ENCODE data around the gene SKOR1. TPM values are rescaled to one million over a fixed set of nuclear protein-coding genes. Genes with fewer than 3 reads are reported as not detected.

The SKOR1 gene
- total RNA-seq, 1 donor from 2014 or later, result not detected

DNA sequence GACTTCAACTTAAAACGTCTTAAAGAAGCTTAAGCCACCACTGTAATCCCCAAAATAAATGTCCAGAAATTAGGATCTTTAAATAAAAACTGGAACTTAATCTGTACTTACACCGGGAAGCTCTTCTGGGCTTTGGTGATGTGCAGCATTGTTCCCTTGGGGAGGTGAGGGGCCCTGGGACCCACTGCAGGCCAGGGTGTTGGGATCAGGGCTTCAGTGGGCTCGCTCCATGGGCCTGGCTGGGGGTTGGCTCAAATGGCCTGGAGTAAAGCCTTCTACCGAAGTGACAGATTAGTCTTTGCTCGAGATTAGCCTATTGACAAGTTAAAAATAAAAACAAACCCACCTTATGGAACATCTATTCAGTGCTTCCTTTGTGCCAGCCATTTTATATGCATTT, 20.7 kb downstream of the SKOR1 start:
- DNase-seq (ENCODE audit: extremely low read depth, low read depth, low spot score), result no peak

DNA sequence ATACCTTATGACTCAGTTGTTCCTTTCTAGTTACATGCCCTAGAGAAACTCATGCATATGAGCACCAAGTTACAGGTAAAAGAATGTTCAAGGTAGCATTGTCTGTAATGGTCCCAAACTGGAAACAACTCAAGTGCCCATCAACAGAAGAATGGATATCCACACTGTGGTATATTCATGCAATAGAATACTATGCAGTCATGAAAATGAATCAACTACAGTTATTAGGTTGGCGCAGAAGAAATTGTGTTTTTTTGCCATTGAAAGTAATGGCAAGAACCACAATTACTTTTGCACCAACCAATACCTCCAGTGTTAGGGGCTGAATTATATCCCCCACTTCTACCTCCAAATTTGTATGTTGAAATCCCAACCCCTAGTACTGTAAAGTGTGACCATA, 24.2 kb downstream of the SKOR1 start:
- DNase-seq (ENCODE audit: extremely low read depth, low read depth, low spot score), result no peak

DNA sequence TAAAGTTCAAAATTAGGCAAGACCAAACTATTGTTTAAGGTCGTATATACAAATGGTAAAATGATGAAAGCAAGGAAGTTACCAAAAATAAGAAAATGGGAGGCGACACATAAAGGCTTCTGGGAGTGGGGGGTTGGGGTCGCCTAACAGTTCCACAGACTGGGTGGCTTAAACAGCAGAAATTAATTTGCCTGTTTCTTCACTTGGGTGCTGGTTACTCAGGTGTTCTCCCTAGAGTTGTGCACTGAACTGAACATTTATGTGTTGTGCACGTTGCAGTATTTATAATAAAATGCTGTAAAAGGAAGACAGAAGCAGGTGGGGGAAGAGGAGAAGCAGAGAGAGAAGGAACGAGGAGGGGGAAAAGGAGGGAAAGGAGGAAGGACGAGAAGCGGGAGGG, 25.0 kb downstream of the SKOR1 start:
- DNase-seq (ENCODE audit: extremely low read depth, low read depth, low spot score), result no peak

DNA sequence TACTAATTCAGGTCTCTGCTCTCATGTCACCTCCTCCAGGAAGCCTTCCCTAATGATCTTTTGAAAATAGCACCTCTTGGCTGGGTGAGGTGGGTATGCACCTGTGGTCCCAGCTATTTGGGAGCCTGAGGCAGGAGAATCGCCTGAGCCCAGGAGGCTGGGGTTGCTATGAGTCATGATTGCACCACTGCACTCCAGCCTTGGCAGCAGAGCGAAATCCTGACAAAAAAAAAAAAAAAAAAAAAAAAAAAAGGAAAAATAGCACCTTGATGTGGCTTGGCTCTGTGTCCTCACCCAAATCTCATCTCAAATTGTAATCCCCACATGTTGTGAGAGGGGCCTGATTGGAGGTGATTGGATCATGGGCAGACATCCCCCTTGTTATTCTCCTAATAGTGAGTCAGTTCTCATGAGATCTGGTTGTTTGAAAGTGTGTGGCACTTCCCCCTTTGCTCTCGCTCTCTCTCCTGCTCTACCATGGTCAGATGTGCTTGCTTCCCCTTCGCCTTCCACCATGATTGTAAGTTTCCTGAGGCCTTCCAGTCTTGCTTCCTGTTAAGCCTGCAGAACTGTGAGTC, 25.8 kb downstream of the SKOR1 start:
- DNase-seq (ENCODE audit: extremely low read depth, low read depth, low spot score), result no peak

DNA sequence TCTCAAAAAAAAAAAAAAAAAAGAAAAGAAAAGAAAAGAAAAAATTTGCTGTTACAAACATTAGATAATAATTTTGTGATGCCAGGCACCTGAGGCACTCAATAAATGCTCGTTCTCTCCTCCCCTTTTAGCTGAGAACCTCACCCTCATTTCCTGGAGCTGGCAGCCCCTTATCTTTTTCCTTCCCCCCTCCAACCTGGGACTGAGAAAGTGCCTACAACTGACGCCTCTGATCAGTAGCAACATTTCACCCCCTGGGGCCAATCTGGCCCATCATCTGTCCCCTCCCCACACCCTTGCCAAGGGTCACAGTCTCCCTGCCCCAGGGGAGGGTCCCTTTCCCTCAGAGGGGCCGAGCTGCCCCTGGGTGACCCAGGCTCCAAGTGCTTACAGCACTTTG, 27.1 kb downstream of the SKOR1 start:
- no peak for DNase-seq (ENCODE audit: extremely low read depth, low read depth, low spot score)

DNA sequence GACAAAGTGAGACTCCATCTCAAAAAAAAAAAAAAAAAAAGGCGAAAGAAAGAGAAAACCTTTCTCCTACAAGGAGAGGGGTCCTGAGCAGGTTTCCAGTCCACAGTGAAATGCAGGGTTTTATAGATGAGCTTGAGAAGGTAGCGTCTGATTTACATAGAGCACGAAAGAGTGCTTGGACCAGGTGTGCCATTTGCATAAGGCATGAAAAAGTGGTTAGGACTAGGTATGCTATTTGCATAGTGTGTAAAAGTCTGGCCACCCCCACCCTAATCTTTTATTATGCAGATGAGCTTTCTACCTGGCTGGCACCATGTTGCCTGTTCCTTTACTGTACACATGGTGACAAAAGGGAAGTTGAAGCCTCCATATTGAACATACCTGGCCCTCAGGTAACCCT, 28.1 kb downstream of the SKOR1 start:
- DNase-seq (ENCODE audit: extremely low read depth, low read depth, low spot score), result no peak

DNA sequence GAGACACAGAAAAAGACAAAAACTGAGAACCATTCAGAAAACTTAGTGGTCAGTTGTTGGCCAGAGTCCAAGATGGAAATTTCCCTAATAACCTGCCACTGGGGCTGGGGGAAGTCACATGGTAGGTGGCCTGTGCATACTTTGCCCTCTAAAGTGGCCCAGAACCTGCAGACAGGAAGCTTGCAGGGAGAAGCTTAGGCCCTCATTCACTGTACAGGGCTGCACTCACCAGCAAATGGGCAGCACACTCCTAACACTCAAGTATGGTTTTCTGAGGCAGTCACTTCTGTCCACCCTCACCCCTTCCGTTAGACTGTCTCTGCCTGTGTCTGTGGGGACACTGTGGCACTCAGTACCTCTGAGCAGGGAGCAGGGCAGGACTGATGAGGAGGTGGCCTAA, 29.0 kb downstream of the SKOR1 start:
- DNase-seq (ENCODE audit: extremely low read depth, low read depth, low spot score), result no peak

DNA sequence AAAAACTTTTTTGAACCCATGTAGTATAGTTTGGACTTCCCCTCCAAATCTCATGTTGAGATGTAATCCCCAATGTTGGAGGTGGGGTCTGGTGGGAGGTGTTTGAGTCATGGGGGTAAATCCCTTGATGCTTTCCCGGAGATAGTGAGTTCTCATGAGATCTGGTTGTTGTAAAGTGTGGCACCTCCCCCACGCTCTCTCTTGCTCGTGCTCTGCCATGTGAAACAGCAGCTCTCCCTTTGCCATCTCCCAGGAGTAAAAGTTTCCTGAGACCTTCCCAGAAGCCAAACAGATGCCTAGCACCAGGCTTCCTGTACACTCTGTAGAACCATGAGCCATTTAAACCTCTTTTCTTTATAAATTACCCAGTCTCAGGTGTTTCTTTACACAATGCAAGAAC, 30.5 kb downstream of the SKOR1 start:
- no peak for DNase-seq (ENCODE audit: extremely low read depth, low read depth, low spot score)

DNA sequence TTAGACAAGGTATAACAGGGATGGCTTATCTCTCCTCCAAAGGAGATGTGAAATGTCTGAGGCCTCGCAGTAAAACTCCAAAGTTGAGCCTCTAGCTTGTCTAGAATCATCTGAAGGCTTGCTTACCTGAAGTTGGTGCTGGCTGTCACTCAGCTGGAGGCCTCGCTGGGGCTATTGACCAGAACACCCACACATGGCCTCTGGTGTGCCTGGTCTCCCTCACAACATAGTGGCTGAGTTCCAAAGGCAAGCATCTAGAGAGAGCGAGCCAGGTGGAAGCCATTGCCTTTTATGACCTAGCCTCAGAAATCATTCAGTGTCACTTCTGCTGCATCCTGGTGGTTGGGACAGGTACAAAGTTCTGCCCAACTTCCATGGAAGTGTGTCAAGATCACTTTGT, 31.9 kb downstream of the SKOR1 start:
- DNase-seq (ENCODE audit: extremely low read depth, low read depth, low spot score), result no peak

DNA sequence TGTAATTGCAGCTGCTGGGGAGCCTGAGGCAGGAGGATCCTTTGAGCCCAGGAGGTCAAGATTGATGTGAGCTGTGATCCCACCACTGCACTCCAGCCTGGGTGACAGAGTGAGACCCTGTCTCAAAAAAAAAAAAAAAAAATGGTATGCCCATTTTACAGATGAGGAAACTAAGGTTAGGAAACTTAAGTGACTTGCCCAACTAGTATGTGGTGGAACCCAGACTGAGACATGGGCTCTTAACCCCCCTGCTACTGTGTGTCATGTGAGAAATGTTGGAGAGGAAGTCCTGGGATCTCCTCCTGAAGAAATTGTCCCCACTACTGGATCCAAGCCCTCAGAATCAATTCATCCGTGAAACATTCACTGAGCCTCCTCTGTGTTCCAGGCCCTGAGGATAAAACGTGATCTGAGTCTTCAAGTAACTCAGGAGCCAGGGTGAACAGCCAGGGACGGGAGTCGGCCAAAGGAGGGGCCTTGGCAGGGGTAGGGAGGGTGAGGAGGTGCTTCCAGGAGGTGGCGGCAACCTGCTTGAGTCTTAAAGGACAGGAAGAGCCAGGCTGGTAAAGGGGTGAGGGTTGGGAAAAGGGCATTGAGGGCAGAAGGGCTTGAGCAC, 34.1 kb downstream of the SKOR1 start:
- DNase-seq (ENCODE audit: extremely low read depth, low read depth, low spot score), result no peak

DNA sequence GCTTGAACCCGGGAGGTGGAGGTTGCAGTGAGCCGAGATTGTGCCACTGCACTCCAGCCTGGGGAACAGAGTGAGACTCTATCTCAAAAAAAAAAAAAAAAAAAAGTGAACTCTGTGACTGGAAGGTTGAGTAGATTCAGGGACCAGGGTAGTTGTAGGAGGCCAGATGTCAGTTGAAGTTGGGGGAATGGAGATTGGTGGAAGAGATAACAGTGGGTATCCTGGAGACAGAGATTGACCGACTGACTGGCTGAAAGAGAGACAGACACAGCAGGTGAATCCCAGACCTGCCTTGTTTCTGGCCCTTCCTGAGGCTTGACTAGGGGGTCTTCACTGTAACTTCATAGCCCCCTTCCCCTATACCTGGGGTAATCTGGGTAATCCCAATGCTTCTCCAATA, 36.7 kb downstream of the SKOR1 start:
- DNase-seq (ENCODE audit: extremely low read depth, low read depth, low spot score), result no peak

DNA sequence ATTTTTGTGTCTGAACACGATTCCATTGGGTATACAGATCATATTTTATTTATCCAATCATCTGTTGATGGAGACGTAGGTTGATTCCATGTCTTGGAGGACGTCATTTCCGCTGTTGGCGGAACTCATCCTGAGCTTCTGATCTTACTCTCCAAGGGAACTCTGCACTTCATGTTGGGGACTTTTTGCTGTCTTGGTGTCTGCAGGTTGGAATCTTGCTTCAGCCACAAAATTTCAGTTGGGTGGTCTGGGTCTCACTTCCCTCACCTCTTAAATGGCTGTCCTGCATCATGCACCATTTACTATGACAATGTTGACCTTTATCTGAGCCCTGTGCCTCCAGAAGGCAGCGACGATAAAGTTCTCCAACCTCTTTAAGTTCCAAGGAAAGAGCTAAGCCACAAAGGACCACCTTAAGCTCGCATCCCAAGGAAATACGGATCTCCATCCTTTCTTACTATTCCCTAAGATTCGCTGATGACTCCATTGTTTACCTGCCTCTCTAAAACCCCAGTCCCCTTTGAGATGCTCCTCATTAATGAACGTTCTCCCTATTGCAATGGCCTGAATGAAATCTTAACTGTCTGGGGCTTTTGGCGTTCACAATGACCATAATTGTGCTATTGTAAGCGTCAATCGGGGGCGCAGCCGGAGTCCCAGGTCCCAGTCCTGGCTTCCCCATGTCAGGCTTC, 37.6 kb downstream of the SKOR1 start:
- DNase-seq (ENCODE audit: extremely low read depth, low read depth, low spot score), result no peak

DNA sequence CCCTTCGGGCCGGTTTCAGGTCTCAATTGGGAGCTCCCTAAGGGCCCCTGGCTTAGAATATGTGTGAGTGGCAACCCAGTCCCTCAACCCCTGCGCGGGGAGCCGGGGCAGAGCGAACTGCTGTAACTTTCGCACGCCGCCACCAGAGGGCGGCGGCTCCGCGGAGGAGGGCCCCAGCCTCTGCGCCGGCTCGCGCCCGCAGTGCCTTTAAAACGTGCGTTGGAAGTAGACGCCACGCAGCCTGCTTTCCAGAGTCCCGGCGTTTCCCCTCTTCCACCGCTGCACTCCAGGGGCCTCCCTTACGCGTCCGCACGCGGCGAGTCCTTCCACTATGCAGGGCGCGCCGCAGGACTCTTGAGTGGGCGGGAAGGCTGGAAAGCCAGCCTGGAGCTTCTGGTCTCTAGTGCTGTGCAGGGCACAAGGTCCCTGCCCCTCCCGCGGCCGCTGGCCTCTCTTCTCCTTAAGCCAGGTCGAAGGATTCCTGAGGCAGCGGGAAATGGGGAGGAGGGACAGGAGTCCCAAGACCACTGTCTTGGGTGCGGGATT, 38.2 kb downstream of the SKOR1 start:
- no peak for DNase-seq (ENCODE audit: extremely low read depth, low read depth, low spot score)

DNA sequence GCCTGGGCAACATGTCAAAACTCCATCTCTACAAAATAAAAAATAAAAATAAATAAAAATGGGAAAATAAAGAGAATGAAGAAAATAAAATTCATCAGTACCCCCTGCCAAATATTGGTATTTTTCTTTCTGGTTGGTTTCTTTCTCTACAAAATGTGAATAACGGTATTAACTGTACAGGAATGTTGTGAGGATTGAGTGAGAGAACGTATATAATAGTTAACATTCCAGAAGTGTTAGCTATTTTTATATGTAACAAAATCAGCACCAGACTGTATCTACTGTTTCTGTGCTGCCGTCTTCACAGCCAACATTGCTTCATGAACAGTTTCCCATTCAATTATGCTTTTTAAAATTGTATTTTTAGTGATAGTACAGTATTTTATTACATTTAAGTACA, 40.0 kb downstream of the SKOR1 start:
- DNase-seq (ENCODE audit: extremely low read depth, low read depth, low spot score), result no peak

DNA sequence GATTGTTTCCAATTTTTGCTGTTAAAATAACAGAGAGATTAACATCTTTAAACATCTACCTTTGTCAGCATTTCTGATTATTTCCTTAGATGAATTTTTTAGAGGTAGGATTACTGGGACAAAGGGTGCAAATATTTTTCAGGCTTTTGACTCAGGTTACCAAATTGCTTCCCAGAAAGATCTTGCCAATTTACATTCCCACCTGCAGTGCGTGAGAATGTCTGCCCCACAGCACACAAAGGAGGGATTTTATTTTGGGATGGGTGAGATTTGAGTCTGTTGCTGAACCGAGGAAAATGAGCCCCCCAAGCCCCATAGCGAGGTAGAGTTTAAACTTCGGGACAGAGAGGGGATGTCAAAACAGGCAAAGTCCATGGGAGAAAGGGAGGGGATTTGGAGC, 40.5 kb downstream of the SKOR1 start:
- no peak for DNase-seq (ENCODE audit: extremely low read depth, low read depth, low spot score)

DNA sequence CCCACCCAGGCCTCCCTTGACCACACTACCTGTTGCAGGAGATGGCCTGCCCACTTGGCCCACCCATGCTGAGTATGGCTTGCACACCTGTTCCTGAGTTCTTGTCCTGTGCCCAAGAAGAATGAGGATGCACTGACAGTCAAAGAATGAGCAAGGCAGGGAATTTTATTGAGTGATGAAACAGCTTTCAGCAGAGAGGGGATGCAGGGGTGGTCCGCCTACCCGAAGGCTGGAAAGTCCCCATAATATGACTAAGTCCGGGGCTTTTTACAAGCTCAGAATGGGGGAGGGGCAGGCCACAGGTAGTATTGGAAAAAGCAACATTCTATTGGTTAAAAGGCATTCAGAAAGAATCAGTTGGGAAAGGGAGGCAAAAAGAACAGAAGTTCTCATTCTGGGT, 44.4 kb downstream of the SKOR1 start:
- no peak for DNase-seq (ENCODE audit: extremely low read depth, low read depth, low spot score)

DNA sequence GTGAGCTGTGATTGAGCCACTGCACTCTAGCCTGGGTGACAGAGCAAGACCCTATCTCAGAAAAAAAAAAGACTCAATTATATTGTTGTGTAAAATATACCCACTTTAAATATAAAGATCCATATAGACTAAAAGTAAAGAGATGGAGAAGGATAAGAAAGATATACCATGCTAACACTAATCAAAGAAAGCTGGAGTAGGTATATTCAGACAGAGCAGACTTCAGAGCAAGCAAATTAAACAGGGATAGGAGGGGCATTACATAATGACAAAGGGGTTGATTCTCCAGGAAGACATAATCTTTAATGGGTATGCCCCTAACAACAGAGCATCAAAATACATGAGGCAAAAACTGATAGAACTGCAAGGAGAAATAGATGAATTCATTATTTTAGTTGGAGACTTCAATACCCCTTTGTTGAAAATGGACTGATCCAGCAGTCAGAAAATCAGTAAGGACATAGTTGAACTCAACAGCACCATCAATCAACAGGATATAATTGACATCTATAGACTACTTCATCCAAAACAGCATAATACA, 45.6 kb downstream of the SKOR1 start:
- DNase-seq (ENCODE audit: extremely low read depth, low read depth, low spot score), result no peak

DNA sequence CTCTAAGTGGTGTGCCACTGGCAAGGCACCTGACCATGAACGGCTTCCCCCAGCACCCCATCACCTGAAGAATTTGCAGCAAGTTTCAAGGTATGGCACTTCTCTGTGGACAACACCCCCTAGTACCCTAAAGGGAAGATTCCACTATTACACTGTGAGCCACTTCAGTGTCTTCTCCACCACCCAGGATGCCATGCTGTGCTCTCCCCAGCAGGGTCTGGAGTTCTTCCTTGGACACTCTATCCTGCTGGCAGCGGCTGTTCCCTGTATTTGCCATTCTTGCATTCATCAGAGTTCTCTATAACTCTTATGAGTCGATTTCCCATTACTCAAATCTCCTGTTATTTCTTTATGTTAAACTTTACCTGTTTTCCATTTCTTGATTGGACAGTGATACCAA, 48.5 kb downstream of the SKOR1 start:
- DNase-seq (ENCODE audit: extremely low read depth, low read depth, low spot score), result no peak

DNA sequence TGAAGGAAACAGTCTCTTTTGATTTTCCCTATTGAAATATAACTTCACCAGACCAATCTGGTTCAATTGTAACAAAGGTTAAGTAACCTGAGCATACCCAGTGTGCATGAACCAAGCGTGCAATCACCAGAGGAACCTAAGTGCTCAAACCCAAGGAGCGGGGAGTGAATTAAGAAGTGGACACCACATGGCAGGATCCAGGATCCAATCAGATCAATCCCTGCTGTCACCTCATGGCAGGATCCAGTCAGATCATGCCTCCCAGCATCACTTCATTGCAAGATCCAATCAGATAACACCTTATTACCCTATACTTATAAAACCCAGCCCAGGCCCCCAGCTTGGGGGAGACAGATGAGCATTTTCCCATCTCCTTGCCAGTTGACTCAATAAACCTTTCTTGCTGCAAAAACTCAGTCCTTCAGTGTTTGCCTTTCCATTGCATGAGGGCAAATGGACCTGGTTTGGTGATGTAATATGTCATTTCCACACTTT, 53.5 kb downstream of the SKOR1 start:
- DNase-seq (ENCODE audit: extremely low read depth, low read depth, low spot score), result no peak

DNA sequence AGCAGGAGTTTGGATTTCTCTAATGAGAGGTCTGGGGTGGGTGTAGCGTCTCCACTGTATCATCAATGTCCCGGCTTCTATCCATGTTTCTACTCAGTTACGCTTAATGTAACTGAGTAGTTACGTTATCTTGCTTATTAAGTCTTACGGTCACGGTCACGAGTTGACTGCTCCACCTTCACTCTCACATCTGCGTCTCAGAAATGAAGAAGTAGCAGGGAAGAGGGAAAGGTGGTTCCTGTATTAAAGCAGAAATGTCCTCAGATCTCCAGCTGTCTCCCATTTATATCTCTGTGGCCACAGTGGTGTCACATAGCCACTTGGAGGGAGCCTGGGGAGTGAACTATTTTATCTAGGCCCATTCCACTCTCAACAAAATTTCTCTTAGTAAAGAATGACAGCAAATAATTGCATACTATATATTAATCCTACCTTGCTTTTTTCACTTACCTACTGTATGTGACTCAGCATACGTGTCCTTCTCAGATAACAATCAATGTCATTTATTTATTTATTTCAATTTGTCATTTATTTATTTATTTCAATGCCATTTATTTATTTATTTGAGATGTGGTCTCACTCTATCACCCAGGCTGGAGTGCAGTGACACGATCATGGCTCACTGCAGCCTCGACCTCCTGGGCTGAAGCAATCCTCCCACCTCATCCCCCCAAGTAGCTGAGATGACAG, 54.3 kb downstream of the SKOR1 start:
- DNase-seq (ENCODE audit: extremely low read depth, low read depth, low spot score), result no peak

DNA sequence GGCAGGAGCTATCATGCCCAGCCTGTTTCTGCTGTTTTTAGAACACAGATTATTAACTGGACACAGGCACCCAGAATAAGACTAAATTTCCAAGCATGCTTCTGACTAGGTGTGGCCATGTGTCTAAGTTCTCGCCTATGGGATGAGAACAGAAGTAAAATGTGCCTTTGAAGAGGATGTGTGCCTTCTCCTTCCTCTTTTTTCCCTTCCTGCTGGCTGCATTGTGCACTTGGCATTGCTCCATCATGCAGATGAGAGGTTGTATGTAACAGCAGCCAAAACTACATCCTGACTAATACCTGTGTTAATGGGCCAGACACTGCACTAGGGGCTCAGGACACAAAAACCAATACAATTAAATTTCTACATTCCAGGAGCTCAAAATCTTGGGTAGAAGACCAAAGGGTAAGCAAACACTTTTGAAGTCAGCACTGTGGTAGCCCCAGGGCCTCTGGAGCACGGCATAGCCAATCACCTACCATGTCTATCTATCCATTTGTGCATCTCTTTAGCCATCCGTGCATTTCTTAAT, 55.4 kb downstream of the SKOR1 start:
- no peak for DNase-seq (ENCODE audit: extremely low read depth, low read depth, low spot score)
